Activated naive CD4-positive, alpha-beta T cell treated with Interleukin-2 at 50 U/mL for 16 hours (primary cell): ENCODE measurements around the gene PHF2.

Experiments used
- DNase-seq: peaks from one replicate; pipeline ENCODE4 v3.0.0-alpha.2; 2020

Gene PHF2

DNA sequence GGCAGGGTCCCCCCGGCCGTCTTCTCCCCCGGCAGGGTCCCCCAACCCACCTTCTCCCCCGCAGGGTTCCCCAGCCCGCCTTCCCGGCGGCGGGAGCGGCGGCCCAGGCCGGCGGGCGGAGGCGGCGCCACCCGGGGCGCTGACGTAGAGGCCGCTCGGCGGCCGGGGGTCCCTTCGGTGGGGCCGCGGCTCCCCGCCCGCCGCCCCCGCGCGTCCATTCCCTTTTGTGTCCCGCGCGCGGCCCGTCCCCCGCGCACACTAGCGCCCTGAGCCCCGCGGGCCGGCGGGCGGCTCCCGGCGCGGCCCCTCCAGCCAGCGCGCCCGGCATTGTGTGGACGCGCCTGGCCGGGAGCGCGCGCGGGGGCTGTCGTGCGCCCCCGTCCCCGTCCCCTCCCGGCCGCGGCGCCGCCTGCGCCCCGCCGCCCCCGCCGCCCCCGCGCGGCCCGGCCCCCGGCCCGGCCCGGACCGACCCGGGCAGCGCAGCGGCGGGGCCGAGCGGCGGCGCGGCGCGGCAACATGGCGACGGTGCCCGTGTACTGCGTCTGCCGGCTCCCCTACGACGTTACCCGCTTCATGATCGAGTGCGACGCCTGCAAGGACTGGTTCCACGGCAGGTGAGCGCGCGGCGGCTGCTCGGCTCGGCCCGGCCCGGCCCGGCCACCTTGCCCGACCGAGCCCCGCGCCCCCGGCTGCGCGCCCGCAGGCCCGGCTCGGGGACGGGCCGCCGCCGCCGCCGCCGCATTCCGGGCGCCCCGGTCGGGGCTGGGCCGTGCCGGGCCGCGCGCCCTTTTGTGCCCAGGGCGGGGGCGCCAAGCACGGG lies at the start of gene PHF2:
Gene PHF2 (plus strand): TSS at position 327 of the 820 bp plus-strand sequence. CDS start 190 bp downstream, at position 517.
- peak; percentile 27 for DNase-seq

DNA sequence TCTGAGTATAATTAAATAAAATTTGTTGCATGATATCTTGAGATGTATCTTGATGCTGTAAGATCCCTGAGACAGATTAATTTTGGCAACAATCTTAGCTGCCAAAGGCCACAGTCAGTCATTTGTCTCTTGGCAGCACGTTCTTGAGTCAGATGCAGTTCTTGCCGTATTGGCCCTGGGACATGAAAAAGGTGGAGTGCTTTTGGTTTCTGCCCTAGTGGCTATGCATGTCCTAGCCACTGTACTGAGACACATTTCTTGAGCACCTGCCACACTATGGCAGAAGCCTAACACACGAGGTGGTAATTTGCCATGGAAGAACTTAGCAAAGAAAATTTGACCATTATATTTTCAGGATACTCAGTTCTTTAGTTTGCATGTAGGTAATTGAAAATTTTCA lies 45.0 kb upstream of the PHF2 start:
- no peak for DNase-seq

DNA sequence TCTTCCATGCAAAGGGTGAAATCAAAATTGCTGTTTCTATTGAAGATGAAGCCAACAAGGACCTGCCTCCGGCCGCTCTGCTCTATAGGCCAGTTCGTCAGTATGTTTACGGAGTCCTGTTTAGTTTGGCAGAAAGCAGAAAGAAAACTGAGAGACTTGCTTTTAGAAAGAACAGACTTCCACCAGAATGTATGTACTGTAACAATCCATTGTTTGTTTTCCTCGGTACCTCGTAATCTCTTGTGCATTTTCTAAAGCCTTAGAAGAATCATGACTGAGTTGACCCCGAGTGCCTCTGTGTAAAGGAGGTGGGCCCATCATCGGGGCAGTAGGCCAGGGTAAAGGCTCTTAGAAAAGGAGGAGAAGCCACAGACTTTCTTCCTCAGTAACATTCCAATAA lies 44.2 kb upstream of the PHF2 start:
- no peak for DNase-seq

GRCh38 chr9:93533863-93534262 lies 42.5 kb upstream of the PHF2 start:
- no peak for DNase-seq

- DNase-seq, result no peak
Observed at GRCh38 chr9:93536167-93536566, 40.2 kb upstream of the PHF2 start.

DNA sequence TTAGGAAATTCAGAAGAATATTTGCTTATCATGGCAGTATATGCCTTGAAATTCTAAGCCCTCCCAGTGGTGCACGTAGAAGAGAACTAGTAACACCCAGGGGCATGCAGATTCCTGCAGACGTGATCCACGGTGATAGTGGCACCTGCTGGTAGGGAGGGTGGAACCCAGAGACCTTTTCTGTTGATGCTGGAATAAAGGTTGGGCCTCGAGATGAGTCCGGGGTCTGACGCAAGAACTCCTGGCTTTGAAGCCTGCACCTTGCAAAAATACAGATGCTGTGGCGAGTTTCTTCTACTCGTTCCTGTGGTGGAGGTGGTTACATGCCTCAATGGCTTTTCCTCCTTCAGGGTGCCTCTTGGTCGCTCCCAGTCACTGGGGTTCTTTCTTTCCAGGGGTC lies 39.5 kb upstream of the PHF2 start:
- no peak for DNase-seq

GRCh38 chr9:93540305-93540704 lies 36.1 kb upstream of the PHF2 start:
- DNase-seq, result no peak

GRCh38 chr9:93541005-93541404 lies 35.4 kb upstream of the PHF2 start:
- no peak for DNase-seq

- DNase-seq, result no peak
Observed at GRCh38 chr9:93541581-93542349, 34.6 kb upstream of the PHF2 start.

- DNase-seq, result no peak
Observed at GRCh38 chr9:93543117-93543516, 33.3 kb upstream of the PHF2 start.

- DNase-seq, result no peak
Observed at GRCh38 chr9:93546356-93546755, 30.0 kb upstream of the PHF2 start.

DNA sequence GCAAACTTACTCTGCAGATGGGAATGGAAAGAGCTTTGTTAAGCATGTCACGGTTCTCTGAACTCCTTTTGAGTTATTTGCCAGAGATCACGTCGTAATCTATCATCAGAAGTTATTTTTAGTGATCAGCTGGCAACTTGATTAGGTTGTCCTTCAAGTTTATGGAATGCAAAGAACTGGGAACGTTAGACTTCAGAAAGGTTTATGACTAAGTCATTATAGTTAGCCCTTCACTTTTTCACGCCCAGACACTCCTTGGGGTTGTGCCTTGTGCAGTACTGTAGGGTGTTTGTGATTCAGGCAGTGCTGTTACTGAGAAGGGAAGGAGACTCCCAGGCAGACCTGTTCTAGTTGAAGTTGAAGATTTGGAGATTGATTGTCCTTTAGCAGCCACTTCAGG lies 26.8 kb upstream of the PHF2 start:
- DNase-seq, result no peak

DNA sequence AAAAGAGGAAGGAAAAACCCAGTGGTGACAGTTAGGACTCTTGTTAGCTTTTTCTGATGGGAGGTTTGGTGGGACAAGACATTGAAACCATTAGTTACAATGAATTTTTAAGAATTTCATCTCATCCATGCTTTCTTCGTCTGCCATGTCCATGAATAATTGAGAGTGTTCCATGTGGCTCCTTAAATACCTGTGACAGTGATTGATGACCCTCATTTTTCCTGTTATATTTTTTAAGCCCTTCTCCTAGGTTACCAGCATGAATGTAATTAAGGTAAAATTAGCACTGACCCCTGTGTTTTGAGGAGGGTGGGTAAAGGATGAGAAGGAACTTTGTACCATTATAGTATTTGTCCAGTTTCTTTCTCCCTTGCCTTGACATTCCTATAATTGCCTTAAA lies 23.5 kb upstream of the PHF2 start:
- DNase-seq, result no peak

- DNase-seq, result no peak
Observed at GRCh38 chr9:93555370-93555769, 21.0 kb upstream of the PHF2 start.

GRCh38 chr9:93557366-93558137 lies 18.8 kb upstream of the PHF2 start:
- no peak for DNase-seq

DNA sequence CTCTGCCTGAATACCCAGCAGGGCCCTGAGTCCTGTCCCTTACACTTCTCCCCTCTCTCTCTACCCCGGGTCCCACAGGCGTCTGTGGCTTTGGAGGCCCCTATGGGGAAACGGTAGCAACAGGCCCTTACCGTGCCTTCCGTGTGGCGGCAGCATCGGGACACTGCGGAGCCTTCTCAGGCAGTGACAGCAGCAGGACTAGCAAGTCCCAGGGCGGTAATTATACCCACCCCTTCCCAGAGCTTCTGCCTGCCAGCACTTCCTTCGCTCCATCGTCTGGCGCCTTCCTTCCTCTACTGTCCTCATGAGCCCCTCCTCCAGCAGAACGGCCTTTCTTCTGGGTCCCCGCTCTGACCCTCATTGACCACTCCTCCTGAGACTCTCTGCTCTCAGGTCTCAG lies 17.9 kb upstream of the PHF2 start:
- no peak for DNase-seq

DNA sequence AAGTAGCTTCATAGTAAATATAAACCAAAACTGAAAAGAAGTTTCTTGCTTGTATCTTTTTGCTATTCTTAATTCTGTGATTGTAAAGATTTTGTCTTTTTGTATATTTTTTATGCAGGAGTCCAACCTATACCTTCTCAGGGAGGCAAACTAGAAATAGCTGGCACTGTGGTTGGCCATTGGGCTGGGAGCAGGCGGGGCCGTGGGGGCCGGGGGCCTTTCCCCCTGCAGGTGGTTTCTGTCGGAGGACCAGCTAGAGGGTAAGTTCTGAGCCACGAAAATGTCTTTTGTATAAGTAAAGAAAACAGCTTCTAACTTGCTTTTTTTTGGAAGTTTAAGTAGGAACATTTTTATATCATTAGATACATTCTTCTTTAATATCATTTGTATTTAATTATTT lies 15.4 kb upstream of the PHF2 start:
- DNase-seq, result no peak

DNA sequence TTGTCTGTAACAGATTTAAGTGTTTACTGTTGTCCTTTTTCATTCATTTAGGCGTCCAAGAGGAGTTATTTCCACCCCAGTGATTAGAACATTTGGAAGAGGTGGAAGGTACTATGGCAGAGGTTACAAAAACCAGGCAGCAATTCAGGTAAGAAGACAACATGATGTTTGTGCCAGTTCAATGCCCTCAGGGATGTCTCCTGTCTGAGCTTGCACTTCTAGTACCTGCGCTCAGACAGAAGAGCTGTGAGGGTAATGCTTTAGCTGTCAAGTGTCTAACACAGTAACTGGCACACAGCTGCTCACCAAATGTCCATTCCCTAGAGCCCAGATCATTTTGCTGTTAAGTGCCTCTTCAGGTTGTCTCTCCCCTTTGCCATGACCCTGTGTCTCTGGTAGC lies 14.2 kb upstream of the PHF2 start:
- no peak for DNase-seq

DNA sequence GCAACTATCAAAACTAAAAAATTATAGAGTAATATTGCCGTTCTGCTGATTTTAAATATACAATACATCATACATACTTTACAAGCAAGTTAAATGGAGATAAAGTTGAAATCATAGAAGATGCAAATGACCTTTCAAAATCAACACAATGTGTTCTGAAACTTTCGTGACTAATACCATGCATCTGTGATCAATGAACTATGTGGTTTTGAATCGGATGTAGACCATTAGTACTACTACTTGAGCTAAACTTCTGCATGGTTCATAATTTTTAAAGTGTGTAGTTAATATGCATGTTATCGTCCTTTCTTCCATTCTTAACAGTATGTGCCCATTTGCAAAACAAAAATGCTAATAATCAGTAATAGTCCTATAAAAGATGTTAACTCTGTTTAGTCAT lies 11.3 kb upstream of the PHF2 start:
- DNase-seq, result no peak

DNA sequence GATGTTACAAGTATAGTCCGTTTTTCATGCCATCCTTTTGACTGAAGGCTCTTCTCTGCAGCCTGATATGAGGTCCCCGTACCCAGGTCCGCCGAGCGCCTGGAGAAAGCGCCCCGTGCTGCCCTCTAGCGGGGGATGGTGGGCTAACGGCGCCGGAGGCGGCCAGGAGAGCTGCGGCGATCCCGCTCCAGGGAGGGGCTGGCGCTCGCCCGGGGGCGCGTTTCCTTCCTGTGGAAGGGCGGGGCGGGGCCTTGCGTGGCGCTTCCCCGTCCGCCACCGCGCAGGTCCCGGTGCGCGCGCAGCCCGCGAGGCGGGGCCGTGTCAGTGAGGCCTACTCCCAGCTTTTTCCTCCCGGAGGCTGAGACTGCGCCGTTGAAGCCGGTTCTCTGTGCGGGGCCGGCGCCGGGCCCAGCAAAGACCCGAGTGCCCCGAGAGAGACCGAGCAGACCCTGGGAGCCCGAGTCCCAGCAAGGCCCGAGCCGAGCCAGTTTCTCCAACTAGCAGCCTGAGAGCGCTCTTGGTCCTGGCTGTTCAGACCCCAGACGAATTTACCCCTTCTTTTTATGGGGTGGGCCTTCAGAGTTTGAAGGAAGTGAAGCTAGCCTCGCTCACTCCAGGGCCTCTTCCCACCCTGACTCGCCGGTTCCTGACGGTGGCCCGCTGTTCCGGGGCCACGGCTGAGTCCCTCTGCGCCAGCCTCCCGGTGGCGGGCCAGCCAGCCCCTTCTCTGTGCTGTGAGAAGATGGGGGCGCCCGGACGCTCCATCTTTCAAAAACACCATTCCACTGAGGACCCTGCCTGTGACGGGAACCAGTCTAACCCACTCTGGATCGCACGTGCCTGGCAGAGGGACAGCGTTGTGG lies 9.7 kb upstream of the PHF2 start:
- peak; percentile 99 for DNase-seq

DNA sequence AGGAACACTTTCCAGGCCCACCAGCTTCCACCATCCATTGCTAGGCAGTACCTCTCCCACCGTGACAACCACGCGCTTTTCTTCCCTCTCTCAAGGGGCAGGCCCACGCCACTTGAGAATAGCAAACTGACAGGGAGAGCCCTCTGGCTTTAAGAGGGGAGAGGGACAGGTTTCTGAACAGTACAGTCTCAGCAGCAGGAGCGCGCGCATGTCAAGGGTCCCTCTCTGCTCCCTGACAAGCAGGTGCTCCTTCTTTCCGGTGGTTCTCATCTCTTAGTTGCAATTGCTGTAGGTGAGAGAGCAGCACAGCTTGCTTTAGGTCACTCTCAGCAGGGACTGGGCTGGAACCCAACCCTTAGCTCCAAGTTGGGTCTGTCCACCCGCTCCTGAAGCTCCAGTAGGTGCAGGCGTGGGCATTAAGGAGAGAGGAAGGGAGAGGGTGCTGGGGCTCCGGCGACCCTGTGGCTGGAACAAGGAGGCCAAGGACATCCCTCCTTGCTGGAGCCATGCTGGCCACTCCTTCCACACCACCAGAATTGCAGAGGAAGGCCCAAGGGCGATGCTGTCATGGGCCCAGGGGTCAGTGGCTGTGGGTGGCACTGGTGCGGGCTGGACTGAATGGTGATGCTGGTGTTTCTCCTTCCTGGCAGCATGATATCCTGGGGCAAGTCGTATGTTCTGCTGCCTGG lies 9.0 kb upstream of the PHF2 start:
- no peak for DNase-seq

- no peak for DNase-seq
Observed at GRCh38 chr9:93568169-93568568, 8.2 kb upstream of the PHF2 start.
